Thyroid gland (tissue), 4 donors: ENCODE measurements around the gene PYGM.

Experiments
- CTCF ChIP-seq, 6 experiments: fragments of 200-600 bp in 3 of 6; fragments of 450-650 bp in 3 of 6; sonication (generic) in 3 of 6; IDR thresholded peaks; one replicate each; pipeline ENCODE4 v1.5.1; 2016 to 2019; ENCODE audit warnings: antibody characterized with exemption in 6 of 6, mild to moderate bottlenecking in 2 of 6, inconsistent platforms in 1 of 6, moderate library complexity in 1 of 6
- POLR2A ChIP-seq, 2 donors: fragments of 450-650 bp; IDR thresholded peaks; one replicate each; pipeline ENCODE4 v1.6.1; 2017; ENCODE audit warnings: antibody characterized with exemption in 2 of 2, mild to moderate bottlenecking in 2 of 2, moderate library complexity in 1 of 2

GRCh38 chr11:64771861-64772260 is 12.1 kb upstream of the PYGM start:
- TF ChIP-seq POLR2A (IDR thresholded peaks at IDR 0.05) (no peak), CTCF (IDR thresholded peaks at IDR 0.05) (no peak)
